GM23338 (cell line): ENCODE data around the gene CTNNA3. TPM values are rescaled to one million over a fixed set of nuclear protein-coding genes. Genes with fewer than 3 reads are reported as not detected.

Experiments
- ATAC-seq: fragments of 200-7000 bp; cut with Tn5 transposase; 3 replicates; pipeline ENCODE4 v1.9.1; 2020
- DNase-seq: peaks from one replicate; pipeline ENCODE4 v3.0.0-alpha.2; 2015; ENCODE audit warnings: low spot score
- H2AFZ ChIP-seq: fragments of 200-600 bp; sonication (generic); 2 replicates; pipeline ENCODE4 v1.8.0; 2016; ENCODE audit warnings: antibody characterized with exemption, mild to moderate bottlenecking, moderate library complexity
- H3F3A ChIP-seq: fragments of 200-600 bp; sonication (generic); replicated peaks from 2 replicates; pipeline ENCODE4 v1.8.0; 2017; ENCODE audit warnings: antibody characterized with exemption, mixed run types, low read depth
- H3K27ac ChIP-seq: fragments of 200-600 bp; sonication (generic); 2 replicates; pipeline ENCODE4 v1.6.1; 2016; ENCODE audit warnings: low read depth
- H3K27me3 ChIP-seq: fragments of 200-600 bp; sonication (generic); 2 replicates; pipeline ENCODE4 v1.8.0; 2016; ENCODE audit warnings: mild to moderate bottlenecking, mixed run types, moderate library complexity; ENCODE audit not compliant: insufficient read depth
- H3K36me3 ChIP-seq: fragments of 200-600 bp; sonication (generic); 2 replicates; pipeline ENCODE4 v1.8.0; 2016; ENCODE audit warnings: mild to moderate bottlenecking; ENCODE audit not compliant: insufficient read depth
- H3K4me1 ChIP-seq: fragments of 200-600 bp; sonication (generic); 2 replicates; pipeline ENCODE4 v1.8.0; 2016; ENCODE audit warnings: mild to moderate bottlenecking, moderate library complexity; ENCODE audit not compliant: insufficient read depth
- H3K4me2 ChIP-seq: fragments of 200-600 bp; sonication (generic); 2 replicates; pipeline ENCODE4 v1.7.1; 2017; ENCODE audit warnings: mixed run types
- H3K4me3 ChIP-seq: fragments of 200-600 bp; sonication (generic); 2 replicates; pipeline ENCODE4 v1.6.1; 2016; ENCODE audit warnings: mixed run types
- H3K79me2 ChIP-seq: fragments of 200-600 bp; sonication (generic); replicated peaks from 2 replicates; pipeline ENCODE4 v1.8.0; 2017; ENCODE audit warnings: mild to moderate bottlenecking; ENCODE audit not compliant: insufficient read depth
- H3K9me2 ChIP-seq: fragments of 200-600 bp; sonication (generic); 2 replicates; pipeline ENCODE4 v1.8.0; 2017; ENCODE audit not compliant: insufficient read depth
- H4K20me1 ChIP-seq: fragments of 200-600 bp; sonication (generic); replicated peaks from 2 replicates; pipeline ENCODE4 v1.8.0; 2017; ENCODE audit warnings: mild to moderate bottlenecking; ENCODE audit not compliant: insufficient read depth
- H3K27ac Mint-ChIP-seq: 2 replicates; pipeline ENCODE4 v1.8.0; 2020; ENCODE audit warnings: inconsistent platforms, mild to moderate bottlenecking, moderate library complexity, mixed read lengths
- H3K27me3 Mint-ChIP-seq: 3 replicates; pipeline ENCODE4 v1.8.0; 2022; ENCODE audit warnings: low read depth, mild to moderate bottlenecking, moderate library complexity, mixed read lengths, inconsistent platforms; ENCODE audit not compliant: insufficient read depth, poor library complexity
- H3K36me3 Mint-ChIP-seq: 3 replicates; pipeline ENCODE4 v1.8.0; 2021; ENCODE audit warnings: low read depth, mild to moderate bottlenecking, inconsistent platforms, moderate library complexity, mixed read lengths
- H3K4me1 Mint-ChIP-seq: 3 replicates; pipeline ENCODE4 v1.8.0; 2020; ENCODE audit warnings: mild to moderate bottlenecking, inconsistent platforms, mixed read lengths
- H3K4me3 Mint-ChIP-seq: 3 replicates; pipeline ENCODE4 v1.8.0; 2021; ENCODE audit warnings: moderate library complexity, mild to moderate bottlenecking, inconsistent platforms, mixed read lengths
- H3K9me3 Mint-ChIP-seq: 3 replicates; pipeline ENCODE4 v1.8.0; 2020; ENCODE audit warnings: moderate library complexity, mild to moderate bottlenecking, inconsistent platforms, mixed read lengths
- CREB1 ChIP-seq: fragments of 250-450 bp; sonication (Bioruptor Pico); IDR thresholded peaks from 2 replicates; pipeline ENCODE4 v1.5.0; 2020; ENCODE audit warnings: low read depth, mild to moderate bottlenecking, moderate library complexity
- EZH2phosphoT487 ChIP-seq: fragments of 200-600 bp; sonication (generic); IDR thresholded peaks from one replicate; pipeline ENCODE4 v1.8.1; 2018; ENCODE audit warnings: antibody characterized with exemption; ENCODE audit not compliant: unreplicated experiment
- polyA plus RNA-seq: library from polyadenylated mRNA; unstranded; fragments of >200 nt; fragmentation: Nextera tagmentation; extraction: Ambion mirVana; gene quantifications from 2 replicates; pipeline ENCODE4 v1.2.1, GENCODE V29; 2016
- total RNA-seq: library from RNA; depleted of rRNA; stranded (reverse); fragments of >200 nt; shearing (Covaris generic); gene quantifications from 2 replicates; pipeline ENCODE4 v1.2.3, GENCODE V29; 2014
- TF ChIP-seq, protein P1 (sequence below): fragments of 250-450 bp; sonication (Bioruptor Pico); IDR thresholded peaks from 2 replicates; pipeline ENCODE4 v1.5.0; 2020; ENCODE audit warnings: mild to moderate bottlenecking, moderate library complexity
- TF ChIP-seq, protein P2 (sequence below): IDR thresholded peaks from 2 replicates; pipeline ENCODE4 v1.6.1; 2016; ENCODE audit warnings: antibody characterized with exemption
- TF ChIP-seq, protein P3 (sequence below), 2 experiments: fragments of 200-600 bp in 1 of 2; sonication (generic) in 1 of 2; conservative IDR thresholded peaks; 2 replicates each; pipeline versions ENCODE4 v1.5.1 to v1.6.1; 2016 to 2017; ENCODE audit warnings: antibody characterized with exemption in 2 of 2, low read depth in 2 of 2, mild to moderate bottlenecking in 2 of 2, moderate library complexity in 1 of 2
- TF ChIP-seq, protein P4 (sequence below): IDR thresholded peaks from one replicate; pipeline ENCODE4 v1.6.1; 2018; ENCODE audit warnings: antibody characterized with exemption; ENCODE audit not compliant: unreplicated experiment

The CTNNA3 gene
- total and polyA plus RNA-seq, 2 experiments from 2014 or later, result 0.71 to 3.3 TPM

DNA sequence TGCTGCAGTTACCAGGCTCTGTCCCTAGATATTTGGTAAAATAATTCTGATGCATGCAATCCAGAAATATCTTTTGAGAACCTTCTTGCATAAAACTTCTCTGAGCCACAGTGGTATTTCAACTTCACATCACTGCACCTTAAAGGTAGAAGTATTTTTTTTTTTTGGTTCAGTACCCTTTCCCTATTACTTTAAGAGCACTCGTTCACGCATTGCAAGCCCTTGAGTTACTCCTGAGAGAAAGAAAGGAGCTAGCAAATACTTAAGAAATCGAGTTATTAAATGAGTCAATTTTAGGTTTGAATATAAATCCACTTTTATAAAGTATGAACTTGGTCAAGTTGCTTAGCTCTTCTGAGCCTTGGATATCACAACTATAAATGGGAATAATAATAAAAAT is 1377.2 kb downstream of the CTNNA3 start:
- H3K4me3 Mint-ChIP-seq, result no peak overlapping the region
- H3K27me3 Mint-ChIP-seq, result no peaks in the 10 kb centered on the region
- H3K27ac Mint-ChIP-seq, result no peak overlapping the region
- TF ChIP-seq CREB1 (CRISPR knock-in tag) (no peak), EZH2phosphoT487 (no peak)
- TF ChIP-seq, protein P1, sequence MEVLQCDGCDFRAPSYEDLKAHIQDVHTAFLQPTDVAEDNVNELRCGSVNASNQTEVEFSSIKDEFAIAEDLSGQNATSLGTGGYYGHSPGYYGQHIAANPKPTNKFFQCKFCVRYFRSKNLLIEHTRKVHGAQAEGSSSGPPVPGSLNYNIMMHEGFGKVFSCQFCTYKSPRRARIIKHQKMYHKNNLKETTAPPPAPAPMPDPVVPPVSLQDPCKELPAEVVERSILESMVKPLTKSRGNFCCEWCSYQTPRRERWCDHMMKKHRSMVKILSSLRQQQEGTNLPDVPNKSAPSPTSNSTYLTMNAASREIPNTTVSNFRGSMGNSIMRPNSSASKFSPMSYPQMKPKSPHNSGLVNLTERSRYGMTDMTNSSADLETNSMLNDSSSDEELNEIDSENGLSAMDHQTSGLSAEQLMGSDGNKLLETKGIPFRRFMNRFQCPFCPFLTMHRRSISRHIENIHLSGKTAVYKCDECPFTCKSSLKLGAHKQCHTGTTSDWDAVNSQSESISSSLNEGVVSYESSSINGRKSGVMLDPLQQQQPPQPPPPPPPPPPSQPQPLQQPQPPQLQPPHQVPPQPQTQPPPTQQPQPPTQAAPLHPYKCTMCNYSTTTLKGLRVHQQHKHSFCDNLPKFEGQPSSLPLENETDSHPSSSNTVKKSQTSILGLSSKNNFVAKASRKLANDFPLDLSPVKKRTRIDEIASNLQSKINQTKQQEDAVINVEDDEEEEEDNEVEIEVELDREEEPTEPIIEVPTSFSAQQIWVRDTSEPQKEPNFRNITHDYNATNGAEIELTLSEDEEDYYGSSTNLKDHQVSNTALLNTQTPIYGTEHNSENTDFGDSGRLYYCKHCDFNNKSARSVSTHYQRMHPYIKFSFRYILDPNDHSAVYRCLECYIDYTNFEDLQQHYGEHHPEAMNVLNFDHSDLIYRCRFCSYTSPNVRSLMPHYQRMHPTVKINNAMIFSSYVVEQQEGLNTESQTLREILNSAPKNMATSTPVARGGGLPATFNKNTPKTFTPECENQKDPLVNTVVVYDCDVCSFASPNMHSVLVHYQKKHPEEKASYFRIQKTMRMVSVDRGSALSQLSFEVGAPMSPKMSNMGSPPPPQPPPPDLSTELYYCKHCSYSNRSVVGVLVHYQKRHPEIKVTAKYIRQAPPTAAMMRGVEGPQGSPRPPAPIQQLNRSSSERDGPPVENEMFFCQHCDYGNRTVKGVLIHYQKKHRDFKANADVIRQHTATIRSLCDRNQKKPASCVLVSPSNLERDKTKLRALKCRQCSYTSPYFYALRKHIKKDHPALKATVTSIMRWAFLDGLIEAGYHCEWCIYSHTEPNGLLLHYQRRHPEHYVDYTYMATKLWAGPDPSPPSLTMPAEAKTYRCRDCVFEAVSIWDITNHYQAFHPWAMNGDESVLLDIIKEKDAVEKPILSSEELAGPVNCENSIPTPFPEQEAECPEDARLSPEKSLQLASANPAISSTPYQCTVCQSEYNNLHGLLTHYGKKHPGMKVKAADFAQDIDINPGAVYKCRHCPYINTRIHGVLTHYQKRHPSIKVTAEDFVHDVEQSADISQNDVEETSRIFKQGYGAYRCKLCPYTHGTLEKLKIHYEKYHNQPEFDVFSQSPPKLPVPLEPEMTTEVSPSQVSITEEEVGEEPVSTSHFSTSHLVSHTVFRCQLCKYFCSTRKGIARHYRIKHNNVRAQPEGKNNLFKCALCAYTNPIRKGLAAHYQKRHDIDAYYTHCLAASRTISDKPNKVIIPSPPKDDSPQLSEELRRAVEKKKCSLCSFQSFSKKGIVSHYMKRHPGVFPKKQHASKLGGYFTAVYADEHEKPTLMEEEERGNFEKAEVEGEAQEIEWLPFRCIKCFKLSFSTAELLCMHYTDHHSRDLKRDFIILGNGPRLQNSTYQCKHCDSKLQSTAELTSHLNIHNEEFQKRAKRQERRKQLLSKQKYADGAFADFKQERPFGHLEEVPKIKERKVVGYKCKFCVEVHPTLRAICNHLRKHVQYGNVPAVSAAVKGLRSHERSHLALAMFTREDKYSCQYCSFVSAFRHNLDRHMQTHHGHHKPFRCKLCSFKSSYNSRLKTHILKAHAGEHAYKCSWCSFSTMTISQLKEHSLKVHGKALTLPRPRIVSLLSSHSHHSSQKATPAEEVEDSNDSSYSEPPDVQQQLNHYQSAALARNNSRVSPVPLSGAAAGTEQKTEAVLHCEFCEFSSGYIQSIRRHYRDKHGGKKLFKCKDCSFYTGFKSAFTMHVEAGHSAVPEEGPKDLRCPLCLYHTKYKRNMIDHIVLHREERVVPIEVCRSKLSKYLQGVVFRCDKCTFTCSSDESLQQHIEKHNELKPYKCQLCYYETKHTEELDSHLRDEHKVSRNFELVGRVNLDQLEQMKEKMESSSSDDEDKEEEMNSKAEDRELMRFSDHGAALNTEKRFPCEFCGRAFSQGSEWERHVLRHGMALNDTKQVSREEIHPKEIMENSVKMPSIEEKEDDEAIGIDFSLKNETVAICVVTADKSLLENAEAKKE, result no peak
- TF ChIP-seq, protein P2, sequence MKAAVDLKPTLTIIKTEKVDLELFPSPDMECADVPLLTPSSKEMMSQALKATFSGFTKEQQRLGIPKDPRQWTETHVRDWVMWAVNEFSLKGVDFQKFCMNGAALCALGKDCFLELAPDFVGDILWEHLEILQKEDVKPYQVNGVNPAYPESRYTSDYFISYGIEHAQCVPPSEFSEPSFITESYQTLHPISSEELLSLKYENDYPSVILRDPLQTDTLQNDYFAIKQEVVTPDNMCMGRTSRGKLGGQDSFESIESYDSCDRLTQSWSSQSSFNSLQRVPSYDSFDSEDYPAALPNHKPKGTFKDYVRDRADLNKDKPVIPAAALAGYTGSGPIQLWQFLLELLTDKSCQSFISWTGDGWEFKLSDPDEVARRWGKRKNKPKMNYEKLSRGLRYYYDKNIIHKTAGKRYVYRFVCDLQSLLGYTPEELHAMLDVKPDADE, result no peak
- TF ChIP-seq, protein P3, sequence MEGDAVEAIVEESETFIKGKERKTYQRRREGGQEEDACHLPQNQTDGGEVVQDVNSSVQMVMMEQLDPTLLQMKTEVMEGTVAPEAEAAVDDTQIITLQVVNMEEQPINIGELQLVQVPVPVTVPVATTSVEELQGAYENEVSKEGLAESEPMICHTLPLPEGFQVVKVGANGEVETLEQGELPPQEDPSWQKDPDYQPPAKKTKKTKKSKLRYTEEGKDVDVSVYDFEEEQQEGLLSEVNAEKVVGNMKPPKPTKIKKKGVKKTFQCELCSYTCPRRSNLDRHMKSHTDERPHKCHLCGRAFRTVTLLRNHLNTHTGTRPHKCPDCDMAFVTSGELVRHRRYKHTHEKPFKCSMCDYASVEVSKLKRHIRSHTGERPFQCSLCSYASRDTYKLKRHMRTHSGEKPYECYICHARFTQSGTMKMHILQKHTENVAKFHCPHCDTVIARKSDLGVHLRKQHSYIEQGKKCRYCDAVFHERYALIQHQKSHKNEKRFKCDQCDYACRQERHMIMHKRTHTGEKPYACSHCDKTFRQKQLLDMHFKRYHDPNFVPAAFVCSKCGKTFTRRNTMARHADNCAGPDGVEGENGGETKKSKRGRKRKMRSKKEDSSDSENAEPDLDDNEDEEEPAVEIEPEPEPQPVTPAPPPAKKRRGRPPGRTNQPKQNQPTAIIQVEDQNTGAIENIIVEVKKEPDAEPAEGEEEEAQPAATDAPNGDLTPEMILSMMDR (conservative IDR thresholded peaks at IDR 0.05; ENCODE audit: low read depth in 2 of 2), result no peak
- TF ChIP-seq, protein P4, sequence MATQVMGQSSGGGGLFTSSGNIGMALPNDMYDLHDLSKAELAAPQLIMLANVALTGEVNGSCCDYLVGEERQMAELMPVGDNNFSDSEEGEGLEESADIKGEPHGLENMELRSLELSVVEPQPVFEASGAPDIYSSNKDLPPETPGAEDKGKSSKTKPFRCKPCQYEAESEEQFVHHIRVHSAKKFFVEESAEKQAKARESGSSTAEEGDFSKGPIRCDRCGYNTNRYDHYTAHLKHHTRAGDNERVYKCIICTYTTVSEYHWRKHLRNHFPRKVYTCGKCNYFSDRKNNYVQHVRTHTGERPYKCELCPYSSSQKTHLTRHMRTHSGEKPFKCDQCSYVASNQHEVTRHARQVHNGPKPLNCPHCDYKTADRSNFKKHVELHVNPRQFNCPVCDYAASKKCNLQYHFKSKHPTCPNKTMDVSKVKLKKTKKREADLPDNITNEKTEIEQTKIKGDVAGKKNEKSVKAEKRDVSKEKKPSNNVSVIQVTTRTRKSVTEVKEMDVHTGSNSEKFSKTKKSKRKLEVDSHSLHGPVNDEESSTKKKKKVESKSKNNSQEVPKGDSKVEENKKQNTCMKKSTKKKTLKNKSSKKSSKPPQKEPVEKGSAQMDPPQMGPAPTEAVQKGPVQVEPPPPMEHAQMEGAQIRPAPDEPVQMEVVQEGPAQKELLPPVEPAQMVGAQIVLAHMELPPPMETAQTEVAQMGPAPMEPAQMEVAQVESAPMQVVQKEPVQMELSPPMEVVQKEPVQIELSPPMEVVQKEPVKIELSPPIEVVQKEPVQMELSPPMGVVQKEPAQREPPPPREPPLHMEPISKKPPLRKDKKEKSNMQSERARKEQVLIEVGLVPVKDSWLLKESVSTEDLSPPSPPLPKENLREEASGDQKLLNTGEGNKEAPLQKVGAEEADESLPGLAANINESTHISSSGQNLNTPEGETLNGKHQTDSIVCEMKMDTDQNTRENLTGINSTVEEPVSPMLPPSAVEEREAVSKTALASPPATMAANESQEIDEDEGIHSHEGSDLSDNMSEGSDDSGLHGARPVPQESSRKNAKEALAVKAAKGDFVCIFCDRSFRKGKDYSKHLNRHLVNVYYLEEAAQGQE, result no peak
- Histone ChIP-seq H3K36me3 (no peaks in the 10 kb centered on the region), H3F3A (no peaks in the 10 kb centered on the region), H3K79me2 (no peaks in the 10 kb centered on the region), H2AFZ (no peak overlapping the region), H3K4me1 (no peaks in the 10 kb centered on the region), H3K4me2 (no peak overlapping the region), H3K9me2 (no peaks in the 10 kb centered on the region), H3K27me3 (no peaks in the 10 kb centered on the region), H3K4me3 (no peak overlapping the region), H4K20me1 (no peaks in the 10 kb centered on the region), H3K27ac (no peak overlapping the region)
- DNase-seq, result no peak
- ATAC-seq, result no peak
- no peaks in the 10 kb centered on the region for H3K4me1 Mint-ChIP-seq
- H3K36me3 Mint-ChIP-seq, result no peaks in the 10 kb centered on the region
- no peaks in the 10 kb centered on the region for H3K9me3 Mint-ChIP-seq
